HG02840 (cell line): ENCODE results near the gene RASGRP2.

ENCODE experiments used
- ATAC-seq: cut with Tn5 transposase; IDR thresholded peaks from one replicate; pipeline ENCODE4 v1.9.1; 2021; ENCODE audit warnings: mild to moderate bottlenecking, moderate library complexity, moderate number of reproducible peaks; ENCODE audit not compliant: unreplicated experiment, low FRiP score

The RASGRP2 gene

GRCh38 chr11:64681171-64681570 lies 62.8 kb downstream of the RASGRP2 start:
- no peak for ATAC-seq

GRCh38 chr11:64679846-64680245 lies 64.1 kb downstream of the RASGRP2 start:
- ATAC-seq, result no peak

DNA sequence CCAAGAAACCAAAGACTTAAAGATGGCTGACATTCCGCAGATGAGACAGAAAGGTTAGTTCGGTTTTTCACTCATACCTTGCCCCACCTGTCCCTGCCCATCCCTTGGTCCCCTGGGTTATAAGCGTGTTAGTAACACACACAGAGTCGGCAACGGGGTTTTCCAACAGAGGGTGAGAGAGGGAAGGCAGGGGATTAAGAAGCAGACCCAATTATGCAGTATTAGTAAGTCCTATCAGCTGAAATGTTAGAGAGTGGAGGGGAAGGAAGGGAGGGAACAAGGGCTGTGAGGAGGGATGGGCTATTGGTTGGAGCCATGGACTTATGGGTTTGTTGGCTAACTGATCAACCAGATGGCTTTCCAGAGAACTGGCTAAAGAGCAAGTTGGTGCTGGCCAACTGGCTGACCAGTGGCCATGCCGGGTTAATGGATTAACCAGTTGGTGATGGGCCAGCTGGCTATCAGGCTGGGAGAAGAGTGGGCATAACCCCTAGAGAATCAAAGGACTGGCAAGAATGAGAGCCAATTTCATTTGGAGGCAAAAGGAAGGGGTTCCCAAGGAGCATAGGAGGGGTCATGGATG lies 66.4 kb downstream of the RASGRP2 start:
- ATAC-seq, result no peak
